Measurements from ENCODE around the gene DLGAP4. TPM values are rescaled to one million over a fixed set of nuclear protein-coding genes. Genes with fewer than 3 reads are reported as not detected.

DLGAP4 gene
- total RNA-seq, 1 donor: 18.1 TPM

- Histone ChIP-seq H3K4me1 (ENCODE audit: insufficient read depth, low read length) (no peaks in the 10 kb centered on the region), H3K4me2 (ENCODE audit: insufficient read depth, low read length) (no peak overlapping the region), H3K36me3 (ENCODE audit: insufficient read depth, low read length) (peaks cover 71% of the 10 kb centered on the region), H3K27me3 (ENCODE audit: insufficient read depth, low read length) (no peaks in the 10 kb centered on the region), H3K79me2 (ENCODE audit: insufficient read depth, low read length) (peaks cover 70% of the 10 kb centered on the region), H3K4me3 (ENCODE audit: insufficient read depth, low read length) (no peak overlapping the region), H2AFZ (ENCODE audit: low read length) (no peak overlapping the region), H3K9me3 (ENCODE audit: low read depth, low read length) (no peaks in the 10 kb centered on the region), H3K27ac (ENCODE audit: low read depth, low read length) (no peak overlapping the region), H4K20me1 (ENCODE audit: insufficient read depth, low read length) (peaks cover 40% of the 10 kb centered on the region)
- TF ChIP-seq CTCF (IDR thresholded peaks at IDR 0.05; ENCODE audit: extremely low read depth, low read depth, low read length): peak; percentile 44
- DNase-seq (ENCODE audit: insufficient read length, low spot score, missing footprints): peak; percentile 80
Observed at GRCh38 chr20:36506253-36506652, 200.1 kb downstream of the DLGAP4 start.

- Histone ChIP-seq H3K27me3 (ENCODE audit: insufficient read depth, low read length) (no peaks in the 10 kb centered on the region), H3K9me3 (ENCODE audit: low read depth, low read length) (no peaks in the 10 kb centered on the region), H3K27ac (ENCODE audit: low read depth, low read length) (no peak overlapping the region), H3K79me2 (ENCODE audit: insufficient read depth, low read length) (peaks cover 68% of the 10 kb centered on the region), H3K4me1 (ENCODE audit: insufficient read depth, low read length) (no peaks in the 10 kb centered on the region), H3K36me3 (ENCODE audit: insufficient read depth, low read length) (peaks cover 64% of the 10 kb centered on the region), H4K20me1 (ENCODE audit: insufficient read depth, low read length) (peaks cover 40% of the 10 kb centered on the region), H2AFZ (ENCODE audit: low read length) (no peak overlapping the region), H3K4me3 (ENCODE audit: insufficient read depth, low read length) (no peak overlapping the region), H3K4me2 (ENCODE audit: insufficient read depth, low read length) (no peak overlapping the region)
- no peak for TF ChIP-seq CTCF (IDR thresholded peaks at IDR 0.05; ENCODE audit: extremely low read depth, low read depth, low read length)
- no peak for DNase-seq (ENCODE audit: insufficient read length, low spot score, missing footprints)
Observed at GRCh38 chr20:36507746-36508145, 201.6 kb downstream of the DLGAP4 start.

DNA sequence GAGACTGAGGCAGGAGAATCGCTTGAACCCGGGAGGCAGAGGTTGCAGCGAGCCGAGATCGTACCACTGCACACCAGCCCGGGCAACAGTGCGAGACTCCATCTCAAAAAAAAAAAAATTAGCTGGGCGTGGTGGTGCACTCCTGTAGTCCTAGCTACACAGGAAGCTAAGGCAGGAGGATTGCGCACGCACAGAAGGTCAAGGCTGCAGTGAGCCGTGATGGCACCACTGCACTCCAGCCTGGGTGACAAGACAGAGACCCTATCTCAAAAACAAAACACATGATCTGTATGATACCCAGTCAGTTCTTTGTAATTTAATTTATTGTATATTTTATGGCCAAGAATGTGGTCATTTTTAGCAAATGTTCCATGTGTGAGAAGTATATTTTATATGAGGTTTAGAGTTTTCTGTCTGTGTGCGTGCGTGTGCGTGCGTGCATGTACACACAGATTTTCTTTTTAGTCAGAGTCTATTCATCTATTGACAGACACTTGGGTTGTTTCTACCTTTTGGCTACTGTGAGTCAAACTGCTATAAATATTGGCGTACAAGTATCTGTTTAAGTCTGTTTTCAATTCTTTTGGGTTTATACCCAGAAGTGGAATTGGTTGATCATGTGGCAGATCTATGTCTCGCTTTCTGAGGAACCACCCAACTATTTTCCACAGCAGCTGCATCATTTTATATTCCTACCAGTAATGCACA, 213.0 kb downstream of the DLGAP4 start:
- Histone ChIP-seq H2AFZ (ENCODE audit: low read length) (no peak overlapping the region), H4K20me1 (ENCODE audit: insufficient read depth, low read length) (peaks cover 54% of the 10 kb centered on the region), H3K9me3 (ENCODE audit: low read depth, low read length) (no peaks in the 10 kb centered on the region), H3K27me3 (ENCODE audit: insufficient read depth, low read length) (no peaks in the 10 kb centered on the region), H3K79me2 (ENCODE audit: insufficient read depth, low read length) (peaks cover 92% of the 10 kb centered on the region), H3K27ac (ENCODE audit: low read depth, low read length) (no peak overlapping the region), H3K36me3 (ENCODE audit: insufficient read depth, low read length) (peaks cover 67% of the 10 kb centered on the region), H3K4me1 (ENCODE audit: insufficient read depth, low read length) (peaks cover 9% of the 10 kb centered on the region), H3K4me3 (ENCODE audit: insufficient read depth, low read length) (no peak overlapping the region), H3K4me2 (ENCODE audit: insufficient read depth, low read length) (no peak overlapping the region)
- DNase-seq (ENCODE audit: insufficient read length, low spot score, missing footprints): no peak
- TF ChIP-seq CTCF (IDR thresholded peaks at IDR 0.05; ENCODE audit: extremely low read depth, low read depth, low read length): no peak

- no peaks in the 10 kb centered on the region for H3K27me3 ChIP-seq (ENCODE audit: insufficient read depth, low read length)
- H3K4me2 ChIP-seq (ENCODE audit: insufficient read depth, low read length): no peak overlapping the region
- no peak overlapping the region for H2AFZ ChIP-seq (ENCODE audit: low read length)
- H3K9me3 ChIP-seq (ENCODE audit: low read depth, low read length): no peaks in the 10 kb centered on the region
- H3K27ac ChIP-seq (ENCODE audit: low read depth, low read length): no peak overlapping the region
- H3K4me3 ChIP-seq (ENCODE audit: insufficient read depth, low read length): no peak overlapping the region
- DNase-seq (ENCODE audit: insufficient read length, low spot score, missing footprints): peak; percentile 91
- TF ChIP-seq CTCF (IDR thresholded peaks at IDR 0.05; ENCODE audit: extremely low read depth, low read depth, low read length): no peak
- H3K36me3 ChIP-seq (ENCODE audit: insufficient read depth, low read length): peaks cover 69% of the 10 kb centered on the region
- H4K20me1 ChIP-seq (ENCODE audit: insufficient read depth, low read length): peaks cover 53% of the 10 kb centered on the region
- H3K79me2 ChIP-seq (ENCODE audit: insufficient read depth, low read length): peaks cover 86% of the 10 kb centered on the region
- H3K4me1 ChIP-seq (ENCODE audit: insufficient read depth, low read length): peaks cover 9% of the 10 kb centered on the region
Observed at GRCh38 chr20:36519944-36520343, 213.8 kb downstream of the DLGAP4 start.

All from osteoblast (primary cell).